ENCODE measurements around the gene RNF150. TPM values are rescaled to one million over a fixed set of nuclear protein-coding genes. Genes with fewer than 3 reads are reported as not detected.

RNF150 gene
- total and polyA plus RNA-seq, 2 of the 8 experiments (the other 6 are each of a cell fraction or from before 2014, with no cell fraction given) = 3.4 to 4.8 TPM

DNA sequence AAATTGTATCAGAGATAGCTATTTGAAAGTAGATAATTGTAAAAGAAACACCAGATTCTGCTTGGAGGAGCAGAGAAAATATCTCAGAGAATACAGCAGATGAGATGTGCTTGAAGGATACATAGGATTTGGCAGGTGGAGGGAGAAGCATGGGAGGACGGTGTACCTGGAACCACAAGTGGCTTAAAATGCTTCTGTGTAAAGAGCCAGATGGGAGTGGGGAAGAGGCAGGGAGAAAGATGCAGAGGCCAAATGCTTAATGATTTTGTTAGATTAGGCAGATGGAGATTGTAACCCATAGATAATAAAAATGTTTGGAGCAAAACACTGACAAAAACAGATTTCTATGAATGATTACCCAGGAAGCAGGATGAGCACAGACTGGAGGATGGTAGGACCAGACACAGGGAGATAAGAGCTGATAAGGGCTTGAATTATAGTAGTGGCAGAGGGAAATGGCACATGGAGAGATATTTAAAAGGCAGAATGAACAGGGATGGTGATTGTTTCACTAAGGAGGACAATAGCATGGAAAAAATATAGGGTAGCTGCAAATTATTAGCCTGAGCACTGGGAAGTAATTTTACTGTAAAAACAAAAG is 231.4 kb downstream of the RNF150 start:
- Histone ChIP-seq H3K4me1 (replicated peaks in 1 of 4; ENCODE audit: control insufficient read depth in 3 of 4, insufficient read depth in 4 of 4, low read length in 3 of 4) (no peaks in the 10 kb centered on the region), H3K9ac (replicated peaks in 1 of 4; ENCODE audit: extremely low read depth in 1 of 4, low read depth in 3 of 4, low read length in 3 of 4) (no peak overlapping the region), H2BK120ac (replicated peaks; ENCODE audit: low read depth, low read length) (no peak overlapping the region), H2AFZ (ENCODE audit: low read length) (no peak overlapping the region), H2BK12ac (ENCODE audit: low read depth, low read length) (no peak overlapping the region), H3K23me2 (ENCODE audit: low read depth, low read length) (no peaks in the 10 kb centered on the region), H3K56ac (replicated peaks; ENCODE audit: insufficient read length, low read depth, low read length) (no peak overlapping the region), H3K4me2 (ENCODE audit: insufficient read depth in 1 of 2, low read depth in 2 of 2, low read length in 2 of 2) (no peak overlapping the region), H4K91ac (replicated peaks; ENCODE audit: insufficient read length, low read length) (no peak overlapping the region), H3K79me1 (ENCODE audit: low read depth, low read length) (no peaks in the 10 kb centered on the region), H4K5ac (ENCODE audit: insufficient read length, low read depth, low read length) (no peak overlapping the region), H2BK20ac (ENCODE audit: low read length) (no peak overlapping the region), H2BK5ac (ENCODE audit: low read depth, low read length) (no peak overlapping the region), H3K9me3 (ENCODE audit: insufficient read depth in 2 of 2, low read depth in 1 of 2, low read length in 1 of 2) (no peaks in the 10 kb centered on the region), H3K36me3 (ENCODE audit: control insufficient read depth in 2 of 4, insufficient read depth in 4 of 4, low read length in 3 of 4) (no peaks in the 10 kb centered on the region), H3K18ac (ENCODE audit: extremely low read depth, low read length) (no peak overlapping the region), H4K20me1 (replicated peaks in 1 of 2; ENCODE audit: control insufficient read depth in 1 of 2, insufficient read depth in 2 of 2, low read length in 2 of 2) (no peaks in the 10 kb centered on the region), H3K27ac (ENCODE audit: low read depth, low read length) (no peak overlapping the region), H3K4me3 (ENCODE audit: extremely low read depth in 1 of 4, insufficient read depth in 2 of 4, low read depth in 3 of 4, low read length in 4 of 4) (no peak overlapping the region), H4K8ac (ENCODE audit: extremely low read depth, insufficient read depth, low read length) (no peak overlapping the region), H3K27me3 (replicated peaks in 1 of 4; ENCODE audit: control insufficient read depth in 3 of 4, extremely low read depth in 1 of 4, insufficient read depth in 3 of 4, low read length in 3 of 4) (peaks cover 0 to 1% (median 0%) of the 10 kb centered on the region in 4 experiments; a peak in 1 of 7 replicates), H3K14ac (ENCODE audit: insufficient read length) (no peak overlapping the region), H2AK5ac (ENCODE audit: low read depth, low read length) (no peak overlapping the region), H3K4ac (replicated peaks; ENCODE audit: insufficient read length, low read depth, low read length) (no peak overlapping the region), H3K23ac (ENCODE audit: insufficient read length) (no peak overlapping the region), H3K79me2 (ENCODE audit: control insufficient read depth in 1 of 2, insufficient read depth in 2 of 2, low read length in 2 of 2) (no peaks in the 10 kb centered on the region), H2BK15ac (ENCODE audit: low read length) (no peak overlapping the region)
- FAIRE-seq (no peak), DNase-seq (ENCODE audit: low read depth in 1 of 2, low spot score in 2 of 2) (no peak)
- ChIA-PET POLR2A (ENCODE audit: partially characterized antibody) (interaction anchor here (0.6 kb wide), 1 partner anchor 1337 kb away, joined by 4 read pairs; no protein-coding TSS in a partner anchor), CTCF (ENCODE audit: partially characterized antibody) (interaction anchor here (0.8 to 1.6 kb wide), 2 partner anchors 13 to 15 kb away, joined by 4 read pairs; no protein-coding TSS in a partner anchor)
- no peak for TF ChIP-seq ASH2L (IDR thresholded peaks at IDR 0.05; ENCODE audit: low read length)
- TF ChIP-seq POU5F1 (IDR thresholded peaks at IDR 0.05; ENCODE audit: low read depth, low read length) = no peak
- TF ChIP-seq YY1 (IDR thresholded peaks at IDR 0.05; ENCODE audit: low read depth, low read length) = no peak
- TF ChIP-seq CHD1 (IDR thresholded peaks at IDR 0.05; ENCODE audit: low read depth, low read length) = no peak
- no peak for TF ChIP-seq JUND (IDR thresholded peaks at IDR 0.05; ENCODE audit: low read length)
- TF ChIP-seq RXRA (IDR thresholded peaks at IDR 0.05; ENCODE audit: insufficient read depth, low read depth, low read length) = no peak
- TF ChIP-seq TAF7 (optimal IDR thresholded peaks at IDR 0.05; ENCODE audit: borderline replicate concordance, low read depth, low read length) = no peak
- no peak for TF ChIP-seq SP2 (IDR thresholded peaks at IDR 0.05; ENCODE audit: low read length)
- TF ChIP-seq TAF1 (IDR thresholded peaks at IDR 0.05; ENCODE audit: low read depth, low read length) = no peak
- TF ChIP-seq, protein P1, sequence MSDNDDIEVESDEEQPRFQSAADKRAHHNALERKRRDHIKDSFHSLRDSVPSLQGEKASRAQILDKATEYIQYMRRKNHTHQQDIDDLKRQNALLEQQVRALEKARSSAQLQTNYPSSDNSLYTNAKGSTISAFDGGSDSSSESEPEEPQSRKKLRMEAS (IDR thresholded peaks at IDR 0.05) = no peak
- no peak for TF ChIP-seq NRF1 (IDR thresholded peaks at IDR 0.05; ENCODE audit: low read depth, low read length)
- no peak for TF ChIP-seq BRCA1 (IDR thresholded peaks at IDR 0.05; ENCODE audit: low read depth, low read length)
- 84% methylated on average over 1 of the region's 1 CpG; no CpG with 5 or more reads in 1 of the 2 experiments for WGBS, 2 experiments (ENCODE audit: extremely low coverage in 1 of 2, insufficient coverage in 1 of 2, insufficient read length in 1 of 2, insufficient replicate concordance in 2 of 2, low coverage in 1 of 2, low lambda C conversion rate in 2 of 2, missing lambda C conversion rate in 1 of 2)

Measured in H1 (cell line).